DOHH2 (cell line): ENCODE results near the gene BRIX1.

Experiments used
- H3F3A ChIP-seq: fragments of 200-600 bp; sonication (generic), shearing (Covaris generic); 2 replicates; pipeline ENCODE4 v1.6.0; 2016; ENCODE audit warnings: antibody characterized with exemption, mild to moderate bottlenecking; ENCODE audit not compliant: control insufficient read depth, insufficient read depth
- H3K27ac ChIP-seq: fragments of 200-600 bp; sonication (generic); 2 replicates; pipeline ENCODE4 v1.5.1; 2014; ENCODE audit warnings: low read depth, mild to moderate bottlenecking, low read length, moderate library complexity
- H3K27me3 ChIP-seq: fragments of 200-600 bp; sonication (generic); 2 replicates; pipeline ENCODE4 v1.6.1; 2014; ENCODE audit warnings: mild to moderate bottlenecking, low read length, mixed read lengths; ENCODE audit not compliant: control insufficient read depth
- H3K36me3 ChIP-seq: fragments of 200-600 bp; sonication (generic); 2 replicates; pipeline ENCODE4 v1.6.1; 2014; ENCODE audit warnings: mild to moderate bottlenecking, low read length, moderate library complexity, mixed read lengths; ENCODE audit not compliant: control insufficient read depth
- H3K4me1 ChIP-seq: fragments of 200-600 bp; sonication (generic); 2 replicates; pipeline ENCODE4 v1.6.1; 2014; ENCODE audit warnings: mild to moderate bottlenecking, low read length, mixed read lengths; ENCODE audit not compliant: control insufficient read depth
- H3K4me2 ChIP-seq: fragments of 200-600 bp; sonication (generic); 2 replicates; pipeline ENCODE4 v1.6.0; 2014; ENCODE audit warnings: mild to moderate bottlenecking, low read length, moderate library complexity
- H3K4me3 ChIP-seq: fragments of 200-600 bp; sonication (generic); 2 replicates; pipeline ENCODE4 v1.5.1; 2014; ENCODE audit warnings: mild to moderate bottlenecking, low read length, mixed read lengths
- H3K79me2 ChIP-seq: fragments of 200-600 bp; sonication (generic); 2 replicates; pipeline ENCODE4 v1.6.1; 2014; ENCODE audit warnings: mild to moderate bottlenecking, low read length, mixed read lengths; ENCODE audit not compliant: control insufficient read depth
- H3K9me2 ChIP-seq: fragments of 200-600 bp; sonication (generic); replicated peaks from 2 replicates; pipeline ENCODE4 v1.6.1; 2014; ENCODE audit warnings: mild to moderate bottlenecking, low read length, mixed read lengths; ENCODE audit not compliant: control insufficient read depth
- H3K9me3 ChIP-seq: fragments of 200-600 bp; sonication (generic); 2 replicates; pipeline ENCODE4 v1.6.1; 2014; ENCODE audit warnings: antibody characterized with exemption, low read length, mixed read lengths; ENCODE audit not compliant: control insufficient read depth, insufficient read depth
- H4K20me1 ChIP-seq: fragments of 200-600 bp; sonication (generic); 2 replicates; pipeline ENCODE4 v1.6.0; 2014; ENCODE audit warnings: low read depth, mild to moderate bottlenecking, antibody characterized with exemption, low read length, moderate library complexity; ENCODE audit not compliant: control insufficient read depth, insufficient read depth
- EZH2phosphoT487 ChIP-seq: fragments of 200-600 bp; sonication (generic); IDR thresholded peaks from 2 replicates; pipeline ENCODE4 v1.6.1; 2017; ENCODE audit warnings: borderline replicate concordance, mild to moderate bottlenecking, antibody characterized with exemption, low read length, moderate library complexity, mixed read lengths
- TF ChIP-seq, protein P1 (sequence below): fragments of 200-600 bp; sonication (generic); IDR thresholded peaks from one replicate; pipeline ENCODE4 v1.5.1; 2014; ENCODE audit warnings: antibody characterized with exemption, mild to moderate bottlenecking, low read depth, low read length; ENCODE audit not compliant: poor library complexity, severe bottlenecking

Gene BRIX1, protein sequence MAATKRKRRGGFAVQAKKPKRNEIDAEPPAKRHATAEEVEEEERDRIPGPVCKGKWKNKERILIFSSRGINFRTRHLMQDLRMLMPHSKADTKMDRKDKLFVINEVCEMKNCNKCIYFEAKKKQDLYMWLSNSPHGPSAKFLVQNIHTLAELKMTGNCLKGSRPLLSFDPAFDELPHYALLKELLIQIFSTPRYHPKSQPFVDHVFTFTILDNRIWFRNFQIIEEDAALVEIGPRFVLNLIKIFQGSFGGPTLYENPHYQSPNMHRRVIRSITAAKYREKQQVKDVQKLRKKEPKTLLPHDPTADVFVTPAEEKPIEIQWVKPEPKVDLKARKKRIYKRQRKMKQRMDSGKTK

DNA sequence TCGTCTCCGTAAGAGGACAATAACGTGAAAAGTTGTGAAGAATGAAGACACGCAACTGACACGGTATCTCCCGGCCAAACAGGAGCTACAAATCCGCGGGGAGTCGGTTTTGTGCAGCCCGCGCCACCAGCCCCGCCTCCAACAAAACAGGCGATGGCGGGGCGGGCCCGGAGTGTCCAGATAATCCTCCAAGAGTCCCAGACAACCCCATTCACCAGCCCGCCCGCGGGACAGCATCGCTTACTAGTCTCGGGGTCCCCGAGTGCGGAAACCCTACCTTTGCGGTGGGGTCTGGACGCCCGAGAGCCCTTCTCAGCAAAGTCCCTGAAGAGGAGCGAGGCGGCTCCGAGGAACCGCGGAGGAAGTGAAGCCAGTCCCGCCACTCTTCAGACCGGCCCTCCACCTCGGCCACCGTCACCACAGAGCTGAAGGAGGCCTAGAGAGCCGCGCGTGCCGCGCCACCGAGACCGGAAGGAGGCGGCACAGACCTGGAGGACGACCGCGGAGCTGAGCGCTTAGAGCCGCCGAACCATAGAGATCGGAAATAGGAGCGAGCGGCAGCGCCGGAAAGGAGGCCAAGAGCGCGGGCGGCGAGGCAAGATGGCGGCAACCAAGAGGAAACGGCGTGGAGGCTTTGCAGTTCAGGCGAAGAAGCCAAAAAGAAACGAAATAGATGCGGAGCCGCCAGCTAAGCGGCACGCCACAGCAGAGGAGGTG is at the start of gene BRIX1, which contains the start of gene RAD1:
Gene BRIX1 (plus strand): TSS at position 573 of the 717 bp plus-strand sequence. CDS start 28 bp downstream, at position 601.
Gene RAD1 (minus strand): TSS at position 366 of the 717 bp plus-strand sequence. CDS start 612 bp downstream, outside the sequence.
- peaks cover 93% of the 10 kb centered on the region for H3K36me3 ChIP-seq
- H3K9me2 ChIP-seq: no peaks in the 10 kb centered on the region
- no peaks in the 10 kb centered on the region for H3K27me3 ChIP-seq
- H3K4me3 ChIP-seq: peak within 1 kb of the TSS; percentile 85
- H4K20me1 ChIP-seq: no peaks in the 10 kb centered on the region; the same call in 1 of the 2 replicates
- peak within 1 kb of the TSS; percentile 87 for H3K4me2 ChIP-seq
- peak within 1 kb of the TSS; percentile 79 for H3K27ac ChIP-seq
- H3K4me1 ChIP-seq: peaks cover 25% of the 10 kb centered on the region
- no peaks in the 10 kb centered on the region for H3K9me3 ChIP-seq
- H3K79me2 ChIP-seq: peaks cover 97% of the 10 kb centered on the region
- H3F3A ChIP-seq: peaks cover 14% of the 10 kb centered on the region
- TF ChIP-seq EZH2phosphoT487: no peak
- TF ChIP-seq, protein P1, sequence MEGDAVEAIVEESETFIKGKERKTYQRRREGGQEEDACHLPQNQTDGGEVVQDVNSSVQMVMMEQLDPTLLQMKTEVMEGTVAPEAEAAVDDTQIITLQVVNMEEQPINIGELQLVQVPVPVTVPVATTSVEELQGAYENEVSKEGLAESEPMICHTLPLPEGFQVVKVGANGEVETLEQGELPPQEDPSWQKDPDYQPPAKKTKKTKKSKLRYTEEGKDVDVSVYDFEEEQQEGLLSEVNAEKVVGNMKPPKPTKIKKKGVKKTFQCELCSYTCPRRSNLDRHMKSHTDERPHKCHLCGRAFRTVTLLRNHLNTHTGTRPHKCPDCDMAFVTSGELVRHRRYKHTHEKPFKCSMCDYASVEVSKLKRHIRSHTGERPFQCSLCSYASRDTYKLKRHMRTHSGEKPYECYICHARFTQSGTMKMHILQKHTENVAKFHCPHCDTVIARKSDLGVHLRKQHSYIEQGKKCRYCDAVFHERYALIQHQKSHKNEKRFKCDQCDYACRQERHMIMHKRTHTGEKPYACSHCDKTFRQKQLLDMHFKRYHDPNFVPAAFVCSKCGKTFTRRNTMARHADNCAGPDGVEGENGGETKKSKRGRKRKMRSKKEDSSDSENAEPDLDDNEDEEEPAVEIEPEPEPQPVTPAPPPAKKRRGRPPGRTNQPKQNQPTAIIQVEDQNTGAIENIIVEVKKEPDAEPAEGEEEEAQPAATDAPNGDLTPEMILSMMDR: no peak

DNA sequence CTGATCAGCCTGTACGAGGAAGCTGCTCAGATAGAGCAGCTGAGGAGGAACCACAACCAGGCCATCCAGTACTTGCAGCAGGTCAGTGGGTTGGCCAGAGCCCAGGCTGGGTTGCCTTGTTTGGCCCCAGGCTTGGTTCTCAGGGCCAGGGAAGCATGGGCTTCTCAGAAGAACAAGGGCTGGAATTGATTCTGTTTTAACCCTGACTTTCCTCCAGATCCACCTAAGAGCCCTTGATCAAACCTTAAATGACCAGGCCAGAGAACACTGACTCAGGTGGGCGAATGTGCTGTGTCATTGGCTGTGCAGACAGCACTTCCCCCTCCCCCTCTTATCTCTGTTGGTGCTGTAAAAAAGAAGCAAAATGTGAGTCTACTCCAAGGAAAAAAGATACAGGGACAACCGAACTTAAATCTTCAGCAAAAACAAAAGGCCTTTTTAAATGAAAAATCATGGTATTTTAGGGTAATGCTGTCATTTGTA is 48.5 kb upstream of the BRIX1 start:
- no peaks in the 10 kb centered on the region for H3F3A ChIP-seq
- H3K27ac ChIP-seq: no peak overlapping the region
- H3K36me3 ChIP-seq: no peaks in the 10 kb centered on the region
- no peaks in the 10 kb centered on the region for H3K4me1 ChIP-seq
- no peaks in the 10 kb centered on the region for H4K20me1 ChIP-seq
- TF ChIP-seq, protein P1: no peak
- TF ChIP-seq EZH2phosphoT487: no peak
- no peaks in the 10 kb centered on the region for H3K9me3 ChIP-seq
- H3K79me2 ChIP-seq: no peaks in the 10 kb centered on the region
- no peak overlapping the region for H3K4me3 ChIP-seq
- no peaks in the 10 kb centered on the region for H3K9me2 ChIP-seq
- no peaks in the 10 kb centered on the region; the same call in 1 of the 2 replicates for H3K27me3 ChIP-seq
- no peak overlapping the region for H3K4me2 ChIP-seq

DNA sequence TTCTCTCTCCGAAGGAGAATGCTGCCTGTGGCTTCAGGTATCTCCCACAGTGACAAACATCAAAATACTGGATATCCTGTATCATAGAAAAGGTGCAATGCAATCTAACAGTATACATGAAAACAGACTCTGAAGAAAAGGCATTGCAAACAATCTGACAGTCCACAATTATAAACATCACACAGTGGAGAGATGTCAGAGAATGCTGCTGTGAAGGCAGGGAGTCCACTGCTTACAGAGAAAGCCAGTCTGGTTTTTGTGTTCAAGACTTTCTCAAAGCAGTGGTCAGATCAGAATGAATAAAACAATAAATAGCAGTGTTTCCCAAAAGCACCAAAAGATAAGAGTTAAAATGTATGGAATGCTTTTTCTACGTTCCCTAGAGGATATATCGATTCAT is 47.9 kb upstream of the BRIX1 start:
- no peaks in the 10 kb centered on the region for H3K9me3 ChIP-seq
- no peak for TF ChIP-seq EZH2phosphoT487
- TF ChIP-seq, protein P1: no peak

More for the DNA sequence above, 47.9 kb upstream of the BRIX1 start:
- H3K27ac ChIP-seq: no peak overlapping the region
- H3K4me2 ChIP-seq: no peak overlapping the region
- no peak overlapping the region for H3K4me3 ChIP-seq
- H3K79me2 ChIP-seq: no peaks in the 10 kb centered on the region
- no peaks in the 10 kb centered on the region for H3K4me1 ChIP-seq
- H3K27me3 ChIP-seq: no peaks in the 10 kb centered on the region; the same call in 1 of the 2 replicates
- no peaks in the 10 kb centered on the region for H3F3A ChIP-seq
- no peaks in the 10 kb centered on the region for H4K20me1 ChIP-seq
- H3K36me3 ChIP-seq: no peaks in the 10 kb centered on the region
- no peaks in the 10 kb centered on the region for H3K9me2 ChIP-seq
